Skeletal muscle cell (primary cell): ENCODE data around the gene DUS1L.
"Not testable (repeated sequence)": the region's sequence is repeated elsewhere in the genome, so short reads cannot be mapped to it uniquely, and the experiment has no call there.

Source experiments
- DNase-seq: peaks from one replicate; pipeline ENCODE4 v3.0.0-alpha.2; 2010; ENCODE audit warnings: low read depth
- H3K4me3 ChIP-seq: 2 replicates; pipeline ENCODE4 v1.5.1; 2011; ENCODE audit warnings: low read depth, mild to moderate bottlenecking, control low read depth, low read length, moderate library complexity

The DUS1L gene

GRCh38 chr17:82049521-82049971, 16.1 kb downstream of the DUS1L start:
- no peak for DNase-seq
- H3K4me3 ChIP-seq: no peak overlapping the region

- H3K4me3 ChIP-seq: no peak overlapping the region
- DNase-seq: no peak
Measured at GRCh38 chr17:82049106-82049505, 16.5 kb downstream of the DUS1L start.

- DNase-seq: no peak
Measured at GRCh38 chr17:82048571-82048971, 17.0 kb downstream of the DUS1L start.

GRCh38 chr17:82047914-82048570, 17.6 kb downstream of the DUS1L start:
- no peak for DNase-seq
- no peak overlapping the region for H3K4me3 ChIP-seq

More at GRCh38 chr17:82048571-82048971, 17.0 kb downstream of the DUS1L start:
- no peak overlapping the region for H3K4me3 ChIP-seq

DNA sequence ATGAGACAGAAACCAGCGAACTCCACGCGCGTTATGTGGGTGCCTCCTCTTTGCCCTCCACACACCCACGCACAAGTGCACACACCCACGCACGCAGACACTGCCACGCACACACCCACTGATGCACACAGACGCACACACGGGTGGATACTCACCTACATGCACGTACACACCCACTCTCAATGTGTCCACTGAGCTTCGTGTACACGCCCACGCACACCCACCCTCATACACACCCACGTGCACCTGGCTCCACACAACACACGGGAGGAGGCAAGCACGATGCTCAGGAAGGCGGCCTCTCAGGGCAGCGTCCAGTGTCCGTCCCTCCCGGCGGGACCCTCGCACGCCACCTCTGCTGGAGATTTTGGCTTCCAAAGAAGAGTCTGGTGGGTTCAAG, 18.2 kb downstream of the DUS1L start:
- no peak overlapping the region for H3K4me3 ChIP-seq
- DNase-seq: no peak

GRCh38 chr17:82046903-82047302, 18.7 kb downstream of the DUS1L start:
- no peak overlapping the region for H3K4me3 ChIP-seq
- DNase-seq: no peak

- no peak for DNase-seq
- no peak overlapping the region for H3K4me3 ChIP-seq
Measured at GRCh38 chr17:82045936-82046484, 19.6 kb downstream of the DUS1L start.

GRCh38 chr17:82043507-82043906, 22.1 kb downstream of the DUS1L start:
- DNase-seq: no peak
- no peak overlapping the region for H3K4me3 ChIP-seq

- H3K4me3 ChIP-seq: no peak overlapping the region
- DNase-seq: no peak
Measured at GRCh38 chr17:82042649-82043048, 23.0 kb downstream of the DUS1L start.

DNA sequence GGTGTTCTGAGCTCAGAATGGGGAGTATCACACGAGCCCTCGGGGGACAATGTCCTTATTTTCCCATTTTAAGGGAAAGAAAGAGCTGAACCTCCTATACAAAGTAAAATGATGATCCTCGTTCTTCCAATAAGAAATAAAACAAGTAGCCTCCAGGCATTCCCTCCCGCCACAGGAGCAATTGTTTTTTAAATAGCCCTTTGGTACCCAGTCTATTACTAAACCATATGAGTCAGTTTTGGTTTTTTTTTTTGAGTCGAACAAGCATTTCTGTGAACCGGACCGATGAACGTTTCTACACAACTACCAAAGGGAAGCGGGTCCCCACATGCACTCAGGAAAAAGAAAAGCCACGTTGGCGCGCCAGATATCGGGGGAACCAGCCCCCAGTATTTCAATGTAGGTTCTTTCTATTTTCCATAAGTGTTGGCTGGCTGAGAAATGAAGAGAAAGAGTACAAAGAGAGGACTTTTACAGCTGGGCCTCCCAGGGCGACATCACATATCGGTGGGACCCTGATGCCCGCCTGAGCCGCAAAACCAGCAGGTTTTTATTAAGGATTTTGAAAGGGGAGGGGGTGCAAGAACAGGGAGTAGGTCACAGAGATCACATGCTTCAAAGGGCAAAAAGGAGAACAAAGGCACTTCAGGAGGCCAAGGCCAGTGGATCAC, 24.3 kb downstream of the DUS1L start:
- no peak for DNase-seq
- no peak overlapping the region for H3K4me3 ChIP-seq

DNA sequence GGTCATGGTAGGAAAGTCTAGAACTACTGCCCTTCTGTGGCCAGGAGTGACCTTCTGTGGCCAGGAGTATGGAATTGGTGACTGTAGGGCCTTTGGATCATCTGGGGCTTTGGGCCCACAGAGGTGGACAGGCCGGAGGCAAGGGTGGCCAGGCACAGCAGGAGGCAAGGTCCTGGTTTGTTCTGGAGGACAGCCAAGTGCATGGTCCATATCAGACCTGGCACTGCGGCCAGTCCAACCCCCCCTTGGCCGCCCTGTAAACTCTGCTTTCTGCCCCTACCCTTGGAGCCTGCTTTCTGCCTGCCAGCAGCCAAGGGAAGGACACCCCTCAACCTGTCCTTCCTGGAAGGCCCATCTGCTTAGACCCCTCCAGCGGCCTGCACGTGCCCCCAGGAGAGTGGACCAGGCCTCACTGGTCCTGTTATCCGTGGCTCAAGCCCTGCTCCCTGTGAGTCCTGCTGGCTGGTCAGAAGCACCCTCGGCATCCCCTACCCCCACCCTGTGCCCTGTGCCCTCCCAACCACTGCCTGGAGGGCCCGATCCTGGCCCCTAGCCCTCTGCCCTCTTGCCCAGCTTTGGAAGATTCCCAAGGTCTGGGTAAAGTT, 25.8 kb downstream of the DUS1L start:
- no peak for DNase-seq
- H3K4me3 ChIP-seq: no peak overlapping the region

- not testable (repeated sequence) for DNase-seq
Measured at GRCh38 chr17:82038796-82039409, 26.7 kb downstream of the DUS1L start.

DNA sequence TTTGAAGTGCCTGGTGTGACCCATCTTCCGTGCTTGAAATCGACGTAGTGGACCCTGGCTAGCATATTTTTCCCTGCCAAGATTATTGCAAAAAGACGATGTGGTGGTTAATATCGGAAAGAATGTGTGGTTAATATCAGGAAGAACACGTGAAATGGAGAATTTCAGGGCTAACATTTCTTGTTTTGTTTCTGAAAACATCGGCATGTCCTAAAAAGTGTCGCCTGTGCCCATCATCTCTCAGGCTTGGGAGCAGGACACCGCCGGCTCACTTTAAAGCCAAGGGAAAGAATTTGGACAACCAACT, 27.8 kb downstream of the DUS1L start:
- no peak for DNase-seq
- peak overlapping the region; percentile 67 for H3K4me3 ChIP-seq

More at GRCh38 chr17:82038796-82039409, 26.7 kb downstream of the DUS1L start:
- H3K4me3 ChIP-seq: not testable (repeated sequence)

- H3K4me3 ChIP-seq: peak within 1 kb of the TSS; percentile 67
Measured at GRCh38 chr17:82037092-82037888, 28.3 kb downstream of the DUS1L start, which contains the start of gene DCXR. Gene DCXR, minus strand, starts transcription at chr17:82037697. Its CDS starts 15 bp downstream, at chr17:82037682.

GRCh38 chr17:82036634-82037091, 28.9 kb downstream of the DUS1L start:
- DNase-seq: no peak

More at GRCh38 chr17:82037092-82037888, 28.3 kb downstream of the DUS1L start, which contains the start of gene DCXR:
- DNase-seq: peak; percentile 83

DNA sequence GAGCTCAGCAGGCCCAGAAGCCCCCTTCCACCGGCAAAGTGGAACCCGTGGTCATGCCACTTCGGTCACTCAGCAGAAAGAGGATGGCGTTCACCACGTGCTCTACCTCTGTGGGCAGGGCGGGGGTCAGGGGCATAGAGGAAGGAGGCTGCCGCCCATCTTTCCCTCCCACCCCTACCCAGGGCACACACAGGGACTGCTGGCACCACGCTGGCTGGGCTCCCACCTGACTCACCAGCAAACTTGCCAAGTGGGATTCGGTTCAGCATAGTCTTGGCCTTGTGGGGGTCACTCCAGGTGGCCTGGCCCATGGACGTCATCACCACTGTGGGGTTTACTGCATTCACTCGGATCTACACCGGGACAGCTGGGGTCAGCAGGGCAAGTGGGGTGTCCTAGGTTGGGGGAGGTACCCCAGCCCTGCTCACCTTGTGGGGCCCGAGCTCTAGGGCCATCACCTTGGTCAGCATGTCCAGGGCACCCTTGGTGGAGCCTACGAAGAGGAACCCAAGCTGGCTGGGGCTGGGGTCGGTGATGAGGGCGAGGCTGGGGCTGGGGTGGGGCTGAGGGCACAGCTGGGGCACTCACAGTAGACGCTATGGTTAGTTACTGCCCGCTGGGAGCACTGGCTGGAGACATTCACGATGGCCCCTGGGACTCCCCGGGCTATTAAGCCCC, 29.5 kb downstream of the DUS1L start:
- DNase-seq: no peak

More at GRCh38 chr17:82036634-82037091, 28.9 kb downstream of the DUS1L start:
- peak overlapping the region; percentile 67 for H3K4me3 ChIP-seq

DNA sequence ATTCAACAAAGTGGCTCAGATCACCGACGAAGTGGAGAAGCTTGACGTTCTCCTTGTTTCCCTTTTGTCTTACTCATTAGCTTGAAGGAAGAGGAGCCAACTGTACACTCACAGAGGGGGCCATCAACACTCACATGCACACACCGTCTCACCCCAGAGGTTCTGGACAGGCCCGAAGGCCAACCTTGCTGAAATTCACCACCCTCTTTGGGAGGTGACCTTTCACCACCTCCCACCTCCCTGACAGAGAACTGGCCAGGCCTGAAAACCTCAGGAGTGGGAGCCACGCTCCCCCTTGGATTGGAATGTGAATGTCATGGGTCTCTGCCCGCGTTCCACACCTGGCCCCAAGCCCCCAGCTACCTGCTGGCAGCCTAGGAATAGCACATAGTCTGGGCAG, 30.1 kb downstream of the DUS1L start:
- no peak for DNase-seq
- H3K4me3 ChIP-seq: no peak overlapping the region

More for the DNA sequence above, 29.5 kb downstream of the DUS1L start:
- peak overlapping the region; percentile 67 for H3K4me3 ChIP-seq

DNA sequence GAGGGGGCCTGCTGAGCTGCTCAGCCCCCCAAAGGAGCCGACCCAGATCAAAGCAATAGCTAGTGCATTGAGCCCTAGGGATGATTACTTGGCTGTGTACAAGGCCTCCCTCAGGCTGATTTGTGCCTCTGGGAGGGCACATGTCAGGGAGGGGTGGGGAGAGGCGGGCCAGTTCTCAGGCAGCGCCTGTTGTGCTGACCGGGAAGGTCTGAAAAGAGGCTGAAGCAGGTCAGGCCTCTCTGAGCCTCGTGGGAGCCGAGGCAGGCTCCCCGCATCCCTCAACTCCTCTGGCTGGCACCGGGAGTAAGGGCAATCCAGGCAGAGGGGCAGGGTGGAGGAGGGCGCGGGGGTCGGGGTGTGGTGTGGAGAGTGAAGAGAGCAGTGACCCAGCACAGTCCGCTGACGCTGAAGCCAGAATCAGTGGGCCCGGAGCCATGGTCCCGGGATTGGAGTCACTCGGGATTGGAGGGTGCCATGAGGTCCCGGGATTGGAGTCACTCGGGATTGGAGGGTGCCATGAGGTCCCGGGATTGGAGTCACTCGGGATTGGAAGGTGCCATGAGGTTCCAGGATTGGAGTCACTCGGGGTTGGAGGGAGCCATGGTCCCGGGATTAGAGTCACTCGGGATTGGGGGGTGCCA, 31.1 kb downstream of the DUS1L start:
- no peak overlapping the region for H3K4me3 ChIP-seq
- no peak for DNase-seq
